Mesothelial cell of epicardium (in vitro differentiated cells): Measurements from ENCODE around the gene GRAMD1B. TPM values are rescaled to one million over a fixed set of nuclear protein-coding genes. Genes with fewer than 3 reads are reported as not detected.

Experiments
- DNase-seq, 2 experiments: peaks; one replicate each; pipeline ENCODE4 v3.0.0; 2021; ENCODE audit warnings: low spot score in 2 of 2; ENCODE audit not compliant: unreplicated experiment in 2 of 2
- H3K27ac Mint-ChIP-seq: 2 replicates; pipeline ENCODE4 v1.8.0; 2021; ENCODE audit warnings: mixed read lengths
- H3K27me3 Mint-ChIP-seq: 2 replicates; pipeline ENCODE4 v1.8.0; 2021; ENCODE audit warnings: low read depth, mixed read lengths
- H3K36me3 Mint-ChIP-seq: 2 replicates; pipeline ENCODE4 v1.8.0; 2021; ENCODE audit warnings: mixed read lengths
- H3K4me1 Mint-ChIP-seq: 2 replicates; pipeline ENCODE4 v1.8.0; 2021; ENCODE audit warnings: mixed read lengths
- H3K4me3 Mint-ChIP-seq: 2 replicates; pipeline ENCODE4 v1.8.0; 2021; ENCODE audit warnings: mild to moderate bottlenecking, moderate library complexity, mixed read lengths
- H3K9me3 Mint-ChIP-seq: 2 replicates; pipeline ENCODE4 v1.8.0; 2021; ENCODE audit warnings: mixed read lengths
- total RNA-seq: library from RNA; stranded (reverse); gene quantifications from 3 replicates; pipeline ENCODE4 v1.2.1, GENCODE V29; 2021
- TF ChIP-seq, protein P1 (sequence below): fragments of 200-600 bp; sonication (generic); IDR thresholded peaks from one replicate; pipeline ENCODE4 v1.5.0; 2021; ENCODE audit warnings: antibody characterized with exemption; ENCODE audit not compliant: unreplicated experiment

The GRAMD1B gene
- total RNA-seq, 1 donor from 2014 or later, result 8.4 TPM

DNA sequence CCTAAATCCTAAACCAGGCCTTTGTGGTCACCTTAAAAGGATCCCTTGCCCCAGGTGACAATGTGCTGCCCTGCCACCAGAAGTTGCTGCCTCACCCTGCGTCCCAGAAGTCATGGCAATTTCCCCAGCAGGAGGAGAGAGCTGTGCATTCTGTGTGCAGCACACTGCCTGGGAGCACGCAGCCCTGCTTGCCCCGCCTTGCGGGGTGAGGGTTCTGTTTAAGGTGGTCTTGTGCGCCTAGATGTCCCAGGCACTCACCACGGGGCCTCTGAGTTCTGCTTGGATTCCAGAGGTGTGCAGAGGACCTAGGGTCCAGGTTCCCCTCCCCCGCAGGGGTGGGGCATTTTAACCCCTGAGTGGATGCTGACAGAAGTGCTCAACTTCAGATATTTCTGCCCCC is 95.0 kb downstream of the GRAMD1B start:
- DNase-seq, result no peak

DNA sequence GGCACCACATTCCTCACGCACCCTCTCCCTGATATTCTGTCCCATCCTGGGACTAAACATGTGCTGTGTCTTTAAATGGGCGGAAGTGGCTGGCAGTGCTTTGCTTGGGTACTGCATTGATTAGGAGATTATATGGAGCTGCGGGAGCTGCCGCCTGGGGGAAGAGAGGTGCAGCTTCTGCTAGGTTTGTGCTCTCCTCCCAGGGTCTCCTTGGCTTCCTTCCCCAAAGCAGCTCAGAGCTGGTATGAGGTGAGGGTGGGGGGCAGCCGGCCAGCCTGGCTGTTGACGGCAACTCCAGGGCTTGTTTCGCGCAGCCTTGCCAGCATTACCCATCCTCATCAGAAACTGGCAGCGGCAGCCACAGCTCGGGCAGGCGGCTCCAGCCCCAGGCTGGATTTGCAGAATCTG is 95.4 kb downstream of the GRAMD1B start:
- DNase-seq, result no peak
- TF ChIP-seq, protein P1, sequence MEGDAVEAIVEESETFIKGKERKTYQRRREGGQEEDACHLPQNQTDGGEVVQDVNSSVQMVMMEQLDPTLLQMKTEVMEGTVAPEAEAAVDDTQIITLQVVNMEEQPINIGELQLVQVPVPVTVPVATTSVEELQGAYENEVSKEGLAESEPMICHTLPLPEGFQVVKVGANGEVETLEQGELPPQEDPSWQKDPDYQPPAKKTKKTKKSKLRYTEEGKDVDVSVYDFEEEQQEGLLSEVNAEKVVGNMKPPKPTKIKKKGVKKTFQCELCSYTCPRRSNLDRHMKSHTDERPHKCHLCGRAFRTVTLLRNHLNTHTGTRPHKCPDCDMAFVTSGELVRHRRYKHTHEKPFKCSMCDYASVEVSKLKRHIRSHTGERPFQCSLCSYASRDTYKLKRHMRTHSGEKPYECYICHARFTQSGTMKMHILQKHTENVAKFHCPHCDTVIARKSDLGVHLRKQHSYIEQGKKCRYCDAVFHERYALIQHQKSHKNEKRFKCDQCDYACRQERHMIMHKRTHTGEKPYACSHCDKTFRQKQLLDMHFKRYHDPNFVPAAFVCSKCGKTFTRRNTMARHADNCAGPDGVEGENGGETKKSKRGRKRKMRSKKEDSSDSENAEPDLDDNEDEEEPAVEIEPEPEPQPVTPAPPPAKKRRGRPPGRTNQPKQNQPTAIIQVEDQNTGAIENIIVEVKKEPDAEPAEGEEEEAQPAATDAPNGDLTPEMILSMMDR, result no peak
- peaks cover 2% of the 10 kb centered on the region for H3K4me1 Mint-ChIP-seq
- no peak overlapping the region for H3K4me3 Mint-ChIP-seq
- H3K9me3 Mint-ChIP-seq, result peaks cover 10% of the 10 kb centered on the region
- no peak overlapping the region for H3K27ac Mint-ChIP-seq
- peaks cover 4% of the 10 kb centered on the region for H3K27me3 Mint-ChIP-seq
- H3K36me3 Mint-ChIP-seq, result peaks cover 5% of the 10 kb centered on the region

More for the DNA sequence above, 95.0 kb downstream of the GRAMD1B start:
- Mint-ChIP-seq H3K4me1 (peaks cover 2% of the 10 kb centered on the region), H3K9me3 (peaks cover 10% of the 10 kb centered on the region), H3K27ac (no peak overlapping the region), H3K27me3 (peaks cover 4% of the 10 kb centered on the region), H3K4me3 (no peak overlapping the region), H3K36me3 (peaks cover 5% of the 10 kb centered on the region)
- TF ChIP-seq, protein P1, result no peak

DNA sequence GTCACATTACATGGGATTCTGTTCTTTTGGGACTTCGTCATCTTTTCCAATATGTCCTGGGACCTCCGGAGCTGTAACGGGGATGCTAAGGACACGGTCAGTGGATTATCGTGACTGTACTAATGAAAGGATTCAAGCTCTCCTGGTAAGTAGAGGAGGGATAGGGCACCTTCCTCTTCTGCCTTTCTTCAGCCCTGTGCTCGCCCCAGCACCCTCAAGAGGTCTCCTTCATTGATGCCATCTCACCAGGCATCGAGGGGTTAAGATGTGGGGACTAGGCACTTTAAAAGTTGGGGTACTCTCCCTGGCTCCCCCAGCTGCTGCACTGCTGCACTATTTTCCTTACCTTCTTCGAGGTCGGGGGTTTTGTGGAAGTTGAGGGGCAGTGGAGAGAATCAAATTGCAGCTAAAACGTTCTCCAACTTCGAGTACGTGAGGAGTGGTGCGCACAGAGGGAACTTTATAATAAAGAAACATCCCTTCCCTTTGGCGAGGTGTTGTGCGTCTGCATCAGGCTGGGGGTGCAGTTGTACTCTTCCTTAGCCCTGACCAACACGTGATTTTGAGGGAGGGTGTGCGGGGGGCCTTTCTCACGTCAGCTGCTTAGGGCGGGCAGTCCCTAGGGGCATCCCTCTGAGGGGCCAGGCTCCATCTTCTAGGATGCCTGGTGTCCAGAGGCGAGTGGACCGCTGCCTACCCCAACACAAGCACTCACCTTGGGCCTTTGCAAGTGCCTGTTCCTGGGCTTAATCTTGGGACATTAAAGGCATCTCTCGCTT is 96.1 kb downstream of the GRAMD1B start:
- TF ChIP-seq, protein P1, result no peak
- DNase-seq, result no peak
- H3K4me3 Mint-ChIP-seq, result no peak overlapping the region
- no peak overlapping the region for H3K27ac Mint-ChIP-seq
- peaks cover 3% of the 10 kb centered on the region for H3K36me3 Mint-ChIP-seq
- H3K9me3 Mint-ChIP-seq, result peaks cover 3% of the 10 kb centered on the region
- H3K27me3 Mint-ChIP-seq, result peaks cover 4% of the 10 kb centered on the region
- peaks cover 2% of the 10 kb centered on the region for H3K4me1 Mint-ChIP-seq

DNA sequence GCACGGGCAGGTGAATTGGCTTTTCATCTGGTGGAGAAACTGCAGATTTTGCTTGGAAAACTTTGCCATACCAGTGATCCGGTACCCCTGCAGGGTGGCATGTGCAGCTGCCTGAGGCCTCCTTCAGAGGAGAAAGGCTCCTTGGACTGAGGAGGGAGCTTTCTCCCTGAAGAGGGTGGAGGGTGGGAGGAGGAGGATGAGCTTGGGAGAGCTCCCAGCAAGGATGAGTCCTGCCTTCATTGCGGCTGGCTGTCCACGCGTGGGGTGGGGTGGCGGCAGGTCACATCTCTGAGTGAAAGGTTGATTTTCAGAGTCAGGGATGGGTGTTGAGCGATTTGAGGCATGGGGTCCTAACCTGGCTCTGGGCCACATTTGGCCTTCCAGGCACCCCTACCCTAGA is 96.8 kb downstream of the GRAMD1B start:
- H3K9me3 Mint-ChIP-seq, result no peaks in the 10 kb centered on the region
- no peak for DNase-seq
- H3K4me1 Mint-ChIP-seq, result peaks cover 2% of the 10 kb centered on the region
- H3K27ac Mint-ChIP-seq, result no peak overlapping the region
- H3K27me3 Mint-ChIP-seq, result peaks cover 4% of the 10 kb centered on the region
- no peak overlapping the region for H3K4me3 Mint-ChIP-seq
- TF ChIP-seq, protein P1, result no peak
- H3K36me3 Mint-ChIP-seq, result peaks cover 2% of the 10 kb centered on the region

DNA sequence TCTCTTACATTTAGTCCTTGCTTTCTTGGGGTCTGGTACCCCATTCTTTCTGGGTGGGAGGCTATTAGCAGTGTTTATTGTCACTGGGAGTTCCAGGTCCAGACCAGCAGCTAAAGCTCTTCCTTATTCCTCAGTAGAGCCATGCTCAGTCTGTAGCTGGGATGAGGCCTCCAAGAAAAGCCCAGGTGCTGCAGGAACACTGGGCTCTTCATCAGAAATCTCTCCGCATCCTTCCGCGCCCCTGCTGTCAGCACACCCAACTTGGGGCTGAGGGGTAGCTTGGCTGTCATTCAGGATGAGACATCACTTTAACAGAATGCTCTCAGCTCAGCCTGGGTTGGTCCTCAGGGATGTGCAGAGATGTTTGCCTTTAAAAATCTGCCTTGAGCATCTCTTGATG is 97.5 kb downstream of the GRAMD1B start:
- H3K4me1 Mint-ChIP-seq, result peaks cover 2% of the 10 kb centered on the region
- H3K4me3 Mint-ChIP-seq, result no peak overlapping the region
- no peaks in the 10 kb centered on the region for H3K9me3 Mint-ChIP-seq
- no peak overlapping the region for H3K27ac Mint-ChIP-seq
- H3K36me3 Mint-ChIP-seq, result peaks cover 2% of the 10 kb centered on the region
- TF ChIP-seq, protein P1, result no peak
- DNase-seq, result no peak
- peaks cover 4% of the 10 kb centered on the region for H3K27me3 Mint-ChIP-seq
